Loucy (cell line): ENCODE results near the gene IGSF8.

Experiments used
- EZH2phosphoT487 ChIP-seq: fragments of 200-600 bp; IDR thresholded peaks from 2 replicates; pipeline ENCODE4 v1.6.1; 2018; ENCODE audit warnings: antibody characterized with exemption, mild to moderate bottlenecking, moderate library complexity, borderline replicate concordance
- TF ChIP-seq, protein P1 (sequence below): fragments of 200-600 bp; sonication (generic); conservative IDR thresholded peaks from 2 replicates; pipeline ENCODE4 v1.5.1; 2014; ENCODE audit warnings: mild to moderate bottlenecking, antibody characterized with exemption, low read length

DNA sequence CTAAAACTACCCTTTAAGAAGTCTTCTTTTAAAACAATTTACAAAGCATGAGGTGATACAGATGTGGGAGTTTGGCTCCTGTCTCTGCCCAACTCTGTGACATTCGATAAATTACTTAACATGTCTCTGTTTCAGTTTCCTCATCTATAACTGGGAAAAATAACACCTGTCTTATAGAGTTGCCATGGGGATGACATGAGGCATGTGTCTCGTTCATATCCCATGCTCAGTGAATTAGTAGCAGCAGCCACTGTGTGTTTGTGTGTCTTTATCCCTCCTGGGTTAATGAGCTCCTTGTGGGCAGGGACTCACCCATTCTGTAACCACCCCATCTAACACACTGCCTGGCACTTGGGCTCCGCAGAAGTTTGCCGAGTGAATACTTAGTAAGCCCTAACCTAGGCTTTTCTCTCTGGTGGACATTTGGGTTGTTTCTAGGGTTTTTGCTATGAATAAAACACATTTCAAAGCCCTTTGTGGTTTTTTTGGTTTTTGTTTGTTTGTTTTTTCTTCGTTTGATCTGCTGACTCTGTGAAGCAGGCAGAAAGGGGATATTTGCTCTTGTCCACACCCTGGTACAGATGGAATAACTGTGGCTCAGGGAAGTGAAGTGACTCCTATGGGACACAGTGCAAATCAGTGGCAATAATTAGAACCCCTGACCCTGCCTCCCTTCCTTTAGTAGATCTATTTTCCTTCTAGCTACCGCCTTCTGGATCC lies 17.9 kb downstream of the IGSF8 start:
- TF ChIP-seq, protein P1, sequence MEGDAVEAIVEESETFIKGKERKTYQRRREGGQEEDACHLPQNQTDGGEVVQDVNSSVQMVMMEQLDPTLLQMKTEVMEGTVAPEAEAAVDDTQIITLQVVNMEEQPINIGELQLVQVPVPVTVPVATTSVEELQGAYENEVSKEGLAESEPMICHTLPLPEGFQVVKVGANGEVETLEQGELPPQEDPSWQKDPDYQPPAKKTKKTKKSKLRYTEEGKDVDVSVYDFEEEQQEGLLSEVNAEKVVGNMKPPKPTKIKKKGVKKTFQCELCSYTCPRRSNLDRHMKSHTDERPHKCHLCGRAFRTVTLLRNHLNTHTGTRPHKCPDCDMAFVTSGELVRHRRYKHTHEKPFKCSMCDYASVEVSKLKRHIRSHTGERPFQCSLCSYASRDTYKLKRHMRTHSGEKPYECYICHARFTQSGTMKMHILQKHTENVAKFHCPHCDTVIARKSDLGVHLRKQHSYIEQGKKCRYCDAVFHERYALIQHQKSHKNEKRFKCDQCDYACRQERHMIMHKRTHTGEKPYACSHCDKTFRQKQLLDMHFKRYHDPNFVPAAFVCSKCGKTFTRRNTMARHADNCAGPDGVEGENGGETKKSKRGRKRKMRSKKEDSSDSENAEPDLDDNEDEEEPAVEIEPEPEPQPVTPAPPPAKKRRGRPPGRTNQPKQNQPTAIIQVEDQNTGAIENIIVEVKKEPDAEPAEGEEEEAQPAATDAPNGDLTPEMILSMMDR, result no peak
- TF ChIP-seq EZH2phosphoT487, result no peak
